ENCODE results near the gene INTS1. TPM values are rescaled to one million over a fixed set of nuclear protein-coding genes. Genes with fewer than 3 reads are reported as not detected.

The INTS1 gene
- polyA plus RNA-seq, 1 donor from 2014 or later = 21.1 TPM

DNA sequence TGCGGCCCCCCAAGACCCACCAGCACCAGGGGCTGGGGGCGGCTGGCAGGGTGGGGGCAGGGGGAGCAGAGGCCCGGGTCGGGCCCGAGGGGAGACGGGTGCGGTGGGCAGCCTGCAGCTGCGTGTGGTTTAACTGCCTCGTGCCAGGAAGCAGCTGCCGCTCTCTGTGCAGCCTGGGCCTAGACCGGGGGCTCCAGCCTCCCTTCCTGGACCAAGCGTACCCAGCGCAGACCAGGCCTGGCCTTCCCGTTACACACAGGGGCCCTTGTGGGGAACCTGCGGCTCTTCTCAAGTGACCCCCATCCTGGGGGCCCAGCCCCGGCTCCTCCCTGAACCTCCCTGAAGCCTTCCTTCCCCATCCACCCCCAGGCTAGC lies 6.6 kb upstream of the INTS1 start:
- Histone ChIP-seq H3K27ac (ENCODE audit: low read length) (no peak overlapping the region), H3K9me2 (ENCODE audit: insufficient read depth, low read length) (no peaks in the 10 kb centered on the region), H3K79me2 (replicated peaks; ENCODE audit: insufficient read depth, low read length) (no peaks in the 10 kb centered on the region), H4K20me1 (ENCODE audit: insufficient read depth) (no peaks in the 10 kb centered on the region), H3K9me3 (ENCODE audit: low read length) (no peaks in the 10 kb centered on the region), H3K36me3 (ENCODE audit: insufficient read depth, low read length) (no peaks in the 10 kb centered on the region), H2AFZ (ENCODE audit: low read depth, low read length) (no peak overlapping the region), H3K4me3 (ENCODE audit: low read length) (no peak overlapping the region), H3K4me2 (ENCODE audit: low read length) (no peak overlapping the region), H3F3A (ENCODE audit: insufficient read depth, low read length, poor library complexity, severe bottlenecking) (no peaks in the 10 kb centered on the region), H3K27me3 (ENCODE audit: insufficient read depth, low read depth, low read length) (no peaks in the 10 kb centered on the region), H3K9ac (ENCODE audit: low read length) (no peak overlapping the region)
- TF ChIP-seq SMC3 (conservative IDR thresholded peaks at IDR 0.05; ENCODE audit: poor library complexity) = no peak
- TF ChIP-seq, protein P1, sequence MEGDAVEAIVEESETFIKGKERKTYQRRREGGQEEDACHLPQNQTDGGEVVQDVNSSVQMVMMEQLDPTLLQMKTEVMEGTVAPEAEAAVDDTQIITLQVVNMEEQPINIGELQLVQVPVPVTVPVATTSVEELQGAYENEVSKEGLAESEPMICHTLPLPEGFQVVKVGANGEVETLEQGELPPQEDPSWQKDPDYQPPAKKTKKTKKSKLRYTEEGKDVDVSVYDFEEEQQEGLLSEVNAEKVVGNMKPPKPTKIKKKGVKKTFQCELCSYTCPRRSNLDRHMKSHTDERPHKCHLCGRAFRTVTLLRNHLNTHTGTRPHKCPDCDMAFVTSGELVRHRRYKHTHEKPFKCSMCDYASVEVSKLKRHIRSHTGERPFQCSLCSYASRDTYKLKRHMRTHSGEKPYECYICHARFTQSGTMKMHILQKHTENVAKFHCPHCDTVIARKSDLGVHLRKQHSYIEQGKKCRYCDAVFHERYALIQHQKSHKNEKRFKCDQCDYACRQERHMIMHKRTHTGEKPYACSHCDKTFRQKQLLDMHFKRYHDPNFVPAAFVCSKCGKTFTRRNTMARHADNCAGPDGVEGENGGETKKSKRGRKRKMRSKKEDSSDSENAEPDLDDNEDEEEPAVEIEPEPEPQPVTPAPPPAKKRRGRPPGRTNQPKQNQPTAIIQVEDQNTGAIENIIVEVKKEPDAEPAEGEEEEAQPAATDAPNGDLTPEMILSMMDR (IDR thresholded peaks at IDR 0.05; ENCODE audit: poor library complexity, severe bottlenecking) = no peak
- TF ChIP-seq POLR2AphosphoS5 (IDR thresholded peaks at IDR 0.05) = no peak
- TF ChIP-seq, protein P2, sequence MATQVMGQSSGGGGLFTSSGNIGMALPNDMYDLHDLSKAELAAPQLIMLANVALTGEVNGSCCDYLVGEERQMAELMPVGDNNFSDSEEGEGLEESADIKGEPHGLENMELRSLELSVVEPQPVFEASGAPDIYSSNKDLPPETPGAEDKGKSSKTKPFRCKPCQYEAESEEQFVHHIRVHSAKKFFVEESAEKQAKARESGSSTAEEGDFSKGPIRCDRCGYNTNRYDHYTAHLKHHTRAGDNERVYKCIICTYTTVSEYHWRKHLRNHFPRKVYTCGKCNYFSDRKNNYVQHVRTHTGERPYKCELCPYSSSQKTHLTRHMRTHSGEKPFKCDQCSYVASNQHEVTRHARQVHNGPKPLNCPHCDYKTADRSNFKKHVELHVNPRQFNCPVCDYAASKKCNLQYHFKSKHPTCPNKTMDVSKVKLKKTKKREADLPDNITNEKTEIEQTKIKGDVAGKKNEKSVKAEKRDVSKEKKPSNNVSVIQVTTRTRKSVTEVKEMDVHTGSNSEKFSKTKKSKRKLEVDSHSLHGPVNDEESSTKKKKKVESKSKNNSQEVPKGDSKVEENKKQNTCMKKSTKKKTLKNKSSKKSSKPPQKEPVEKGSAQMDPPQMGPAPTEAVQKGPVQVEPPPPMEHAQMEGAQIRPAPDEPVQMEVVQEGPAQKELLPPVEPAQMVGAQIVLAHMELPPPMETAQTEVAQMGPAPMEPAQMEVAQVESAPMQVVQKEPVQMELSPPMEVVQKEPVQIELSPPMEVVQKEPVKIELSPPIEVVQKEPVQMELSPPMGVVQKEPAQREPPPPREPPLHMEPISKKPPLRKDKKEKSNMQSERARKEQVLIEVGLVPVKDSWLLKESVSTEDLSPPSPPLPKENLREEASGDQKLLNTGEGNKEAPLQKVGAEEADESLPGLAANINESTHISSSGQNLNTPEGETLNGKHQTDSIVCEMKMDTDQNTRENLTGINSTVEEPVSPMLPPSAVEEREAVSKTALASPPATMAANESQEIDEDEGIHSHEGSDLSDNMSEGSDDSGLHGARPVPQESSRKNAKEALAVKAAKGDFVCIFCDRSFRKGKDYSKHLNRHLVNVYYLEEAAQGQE (IDR thresholded peaks at IDR 0.05; ENCODE audit: borderline replicate concordance) = no peak
- no peak for TF ChIP-seq MXI1 (conservative IDR thresholded peaks at IDR 0.05; ENCODE audit: poor library complexity, severe bottlenecking)
- TF ChIP-seq RAD21 (conservative IDR thresholded peaks at IDR 0.05) = no peak
- no peak for TF ChIP-seq EP300 (conservative IDR thresholded peaks at IDR 0.05; ENCODE audit: poor library complexity, severe bottlenecking)
- no peak for TF ChIP-seq TAF1 (IDR thresholded peaks at IDR 0.05; ENCODE audit: low read depth)
- TF ChIP-seq EZH2 (IDR thresholded peaks at IDR 0.05; ENCODE audit: borderline replicate concordance, insufficient read depth, low read length, poor library complexity, severe bottlenecking) = no peak

DNA sequence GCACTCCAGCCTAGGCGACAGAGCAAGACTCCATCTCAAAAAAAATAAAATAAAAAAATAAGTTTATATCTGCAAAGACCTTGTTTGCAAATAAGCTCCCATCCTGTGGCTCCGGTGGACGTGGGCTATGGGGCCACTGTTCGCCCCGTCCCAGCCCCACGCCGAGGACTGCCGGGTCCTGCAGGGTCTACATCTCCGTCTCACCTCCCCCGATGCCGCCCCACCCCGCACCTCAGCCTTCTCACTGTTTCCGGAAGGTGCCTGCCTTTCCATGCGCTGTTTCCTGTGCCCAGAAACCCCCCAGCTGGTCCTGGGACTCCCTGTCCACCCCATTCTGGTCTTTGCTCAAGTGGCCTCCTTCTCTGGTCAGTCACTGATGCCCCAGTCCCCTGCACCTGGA lies 5.0 kb upstream of the INTS1 start:
- Histone ChIP-seq H4K20me1 (ENCODE audit: insufficient read depth) (no peaks in the 10 kb centered on the region), H3K79me2 (replicated peaks; ENCODE audit: insufficient read depth, low read length) (no peaks in the 10 kb centered on the region), H3K9ac (ENCODE audit: low read length) (no peak overlapping the region), H3K9me3 (ENCODE audit: low read length) (no peaks in the 10 kb centered on the region), H3F3A (ENCODE audit: insufficient read depth, low read length, poor library complexity, severe bottlenecking) (no peaks in the 10 kb centered on the region), H3K27ac (ENCODE audit: low read length) (no peak overlapping the region), H3K4me3 (ENCODE audit: low read length) (no peak overlapping the region), H3K27me3 (ENCODE audit: insufficient read depth, low read depth, low read length) (no peaks in the 10 kb centered on the region), H2AFZ (ENCODE audit: low read depth, low read length) (no peak overlapping the region), H3K36me3 (ENCODE audit: insufficient read depth, low read length) (no peaks in the 10 kb centered on the region), H3K9me2 (ENCODE audit: insufficient read depth, low read length) (no peaks in the 10 kb centered on the region), H3K4me2 (ENCODE audit: low read length) (no peak overlapping the region)
- no peak for TF ChIP-seq EZH2 (IDR thresholded peaks at IDR 0.05; ENCODE audit: borderline replicate concordance, insufficient read depth, low read length, poor library complexity, severe bottlenecking)
- TF ChIP-seq SMC3 (conservative IDR thresholded peaks at IDR 0.05; ENCODE audit: poor library complexity) = no peak
- TF ChIP-seq, protein P2 (IDR thresholded peaks at IDR 0.05; ENCODE audit: borderline replicate concordance) = no peak
- no peak for TF ChIP-seq EP300 (conservative IDR thresholded peaks at IDR 0.05; ENCODE audit: poor library complexity, severe bottlenecking)
- TF ChIP-seq MXI1 (conservative IDR thresholded peaks at IDR 0.05; ENCODE audit: poor library complexity, severe bottlenecking) = no peak
- no peak for TF ChIP-seq RAD21 (conservative IDR thresholded peaks at IDR 0.05)
- TF ChIP-seq, protein P1 (IDR thresholded peaks at IDR 0.05; ENCODE audit: poor library complexity, severe bottlenecking) = no peak
- no peak for TF ChIP-seq TAF1 (IDR thresholded peaks at IDR 0.05; ENCODE audit: low read depth)
- no peak for TF ChIP-seq POLR2AphosphoS5 (IDR thresholded peaks at IDR 0.05)
